Endothelial cell of umbilical vein (primary cell): ENCODE results near the gene HOPX.

Experiments
- CTCF ChIP-seq, 2 donors: IDR thresholded peaks; 1 replicate in 1 of 2; 2 replicates in 1 of 2; pipeline ENCODE4 v1.5.1; 2011; ENCODE audit warnings: low read length in 2 of 2, mild to moderate bottlenecking in 2 of 2, moderate library complexity in 2 of 2, control low read depth in 1 of 2, inconsistent platforms in 1 of 2, low read depth in 1 of 2; ENCODE audit not compliant: insufficient read depth in 1 of 2; ENCODE audit errors: extremely low read depth in 1 of 2
- FOS ChIP-seq: IDR thresholded peaks from 2 replicates; pipeline ENCODE4 v1.6.1; 2011; ENCODE audit warnings: mild to moderate bottlenecking, low read length, moderate library complexity, borderline replicate concordance; ENCODE audit not compliant: insufficient read depth
- POLR2A ChIP-seq: IDR thresholded peaks from 2 replicates; pipeline ENCODE4 v1.6.1; 2012; ENCODE audit warnings: low read depth, mild to moderate bottlenecking, control low read depth, low read length

- no peak for TF ChIP-seq FOS
- TF ChIP-seq CTCF (IDR thresholded peaks at IDR 0.05; ENCODE audit: extremely low read depth in 1 of 2, insufficient read depth in 1 of 2, low read depth in 1 of 2, low read length in 2 of 2), result no peak
- TF ChIP-seq POLR2A, result no peak
Measured at GRCh38 chr4:56657128-56657527, 24.0 kb downstream of the HOPX start.
